HG02970 (cell line): ENCODE data around the gene DARS1.

ENCODE experiments used
- ATAC-seq: cut with Tn5 transposase; IDR thresholded peaks from one replicate; pipeline ENCODE4 v1.9.1; 2021; ENCODE audit warnings: mild to moderate bottlenecking, moderate library complexity, moderate number of reproducible peaks; ENCODE audit not compliant: unreplicated experiment, low FRiP score

Gene DARS1

DNA sequence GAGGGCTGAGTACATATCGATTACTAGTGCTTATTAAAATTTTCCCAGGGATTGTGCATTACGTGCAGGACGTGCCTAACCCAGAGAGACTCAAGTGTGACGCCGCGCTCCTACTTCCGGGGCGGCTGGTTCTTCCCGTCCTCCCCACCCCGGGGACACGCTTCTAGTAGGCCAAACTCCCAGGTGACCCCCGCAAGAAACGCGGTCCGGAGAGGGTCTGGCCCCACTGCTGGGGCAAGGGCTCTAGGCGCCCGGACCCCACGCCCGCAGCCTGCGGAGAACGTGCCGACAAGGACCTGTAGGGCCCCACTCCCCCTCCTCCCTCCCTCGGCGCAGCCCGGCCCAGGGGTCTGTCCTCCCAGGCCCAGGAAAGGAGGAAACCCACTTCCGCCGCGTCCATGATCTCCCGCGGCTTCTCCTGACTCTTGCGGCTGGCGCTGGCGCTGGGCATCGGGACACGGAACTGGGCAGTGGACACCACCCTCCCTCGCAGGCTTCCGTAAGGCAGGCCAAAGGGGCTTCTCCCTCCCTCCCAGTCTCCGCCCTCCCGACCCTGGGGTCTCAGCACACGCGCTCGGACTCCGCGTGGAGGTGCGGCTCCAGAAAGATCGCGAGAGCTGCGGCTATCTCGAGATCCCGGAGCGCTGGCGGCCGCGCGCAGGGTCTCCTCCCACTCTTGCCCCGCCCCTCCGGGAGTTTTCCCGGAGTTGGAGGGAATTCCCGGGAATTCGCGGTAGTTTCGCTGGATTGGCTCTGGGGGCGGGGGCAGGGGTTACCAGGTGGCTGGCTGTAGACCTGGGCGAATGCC, at the start of gene DARS1:
Gene DARS1 (minus strand): TSS at position 609 of the 808 bp plus-strand sequence. CDS start 158 bp downstream, at position 451.
- peak; percentile 75 for ATAC-seq

DNA sequence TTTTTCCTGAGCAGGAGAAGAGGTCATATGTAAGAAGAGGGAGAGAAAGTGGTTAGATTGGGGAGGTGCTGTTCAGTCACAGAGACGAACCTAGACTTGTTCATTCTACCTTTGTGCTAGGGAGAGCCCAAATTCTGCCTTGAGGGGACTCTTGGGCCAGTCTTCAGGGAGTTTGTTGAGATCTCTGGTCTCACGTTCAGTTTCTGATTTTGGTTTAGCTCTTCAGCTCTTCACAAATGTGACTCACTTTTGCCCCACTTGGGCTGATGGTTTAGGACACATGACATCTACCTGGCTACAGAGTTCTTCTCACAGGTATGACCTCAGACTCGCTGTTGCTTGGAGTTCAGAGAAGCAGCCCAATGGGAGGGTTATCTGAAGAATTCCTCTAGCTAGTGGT, 49.2 kb upstream of the DARS1 start:
- ATAC-seq, result no peak

DNA sequence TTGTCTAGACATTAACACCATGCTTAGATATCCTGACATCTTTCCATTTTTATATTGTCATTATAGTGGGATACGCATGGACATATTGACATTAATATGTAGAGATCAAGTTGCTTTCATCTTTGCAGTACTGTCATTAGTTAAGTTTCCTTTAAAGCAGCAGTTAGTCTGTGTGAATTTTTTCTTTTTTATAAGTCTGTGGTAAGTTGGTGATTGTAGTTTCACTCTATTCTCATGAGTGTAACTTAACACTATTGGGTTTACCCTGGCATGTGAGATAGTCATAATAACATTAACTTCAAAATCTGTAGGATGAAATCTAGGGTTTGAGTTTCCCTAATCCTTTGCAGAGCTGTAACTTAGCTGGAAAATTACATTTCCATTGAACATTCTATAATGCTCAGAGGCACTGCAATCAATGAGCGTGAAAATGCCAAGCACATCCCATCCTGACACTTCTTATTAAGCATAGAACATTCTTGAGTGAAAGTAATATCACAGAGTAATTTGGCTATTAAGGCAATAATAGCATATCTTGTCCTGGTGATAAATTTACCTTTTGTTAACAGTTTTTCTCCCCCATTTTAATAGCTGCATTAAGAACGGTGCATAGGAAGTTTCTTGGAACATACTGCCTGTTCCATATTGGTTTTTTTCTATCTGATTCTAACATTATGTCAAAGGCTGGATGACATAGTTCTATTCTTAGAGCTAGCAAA, 47.5 kb upstream of the DARS1 start:
- no peak for ATAC-seq

DNA sequence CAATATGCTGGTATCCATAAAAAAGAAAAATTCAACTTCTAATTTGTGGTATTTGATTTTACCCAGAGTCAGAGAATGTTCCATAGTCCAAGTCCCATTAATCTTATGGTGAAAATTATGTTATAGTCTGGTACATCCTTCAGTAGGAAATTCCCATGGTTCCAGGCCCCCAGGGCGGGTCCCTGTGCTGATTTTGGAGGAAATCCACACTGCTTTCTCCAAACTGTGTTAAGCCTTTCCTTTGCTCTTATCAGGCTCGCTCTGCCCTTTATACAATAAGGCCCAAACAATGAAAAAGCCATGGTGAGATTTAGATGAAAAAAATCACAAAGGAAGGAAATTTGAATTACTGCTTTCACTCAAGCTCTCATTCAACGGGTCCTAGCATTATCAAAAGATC, 46.8 kb upstream of the DARS1 start:
- no peak for ATAC-seq

DNA sequence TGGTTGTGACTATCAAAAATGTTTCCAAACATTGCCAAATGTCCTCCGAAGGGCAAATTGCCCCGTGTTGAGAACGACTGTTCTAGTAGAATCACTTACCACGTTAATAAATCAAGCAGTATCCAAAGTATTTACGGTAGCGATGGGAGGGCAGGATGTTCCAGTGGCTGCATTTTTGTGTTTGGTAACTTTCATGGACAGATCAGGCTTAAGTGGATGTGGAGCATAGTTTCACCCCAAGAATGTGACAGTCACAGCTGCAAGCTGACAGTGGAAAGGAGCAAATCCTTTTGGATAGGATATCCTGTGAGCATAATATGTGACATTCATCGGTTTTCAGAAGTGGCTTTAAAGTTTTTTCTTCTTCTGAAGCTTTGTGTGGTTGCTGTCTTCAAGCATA, 46.3 kb upstream of the DARS1 start:
- no peak for ATAC-seq

DNA sequence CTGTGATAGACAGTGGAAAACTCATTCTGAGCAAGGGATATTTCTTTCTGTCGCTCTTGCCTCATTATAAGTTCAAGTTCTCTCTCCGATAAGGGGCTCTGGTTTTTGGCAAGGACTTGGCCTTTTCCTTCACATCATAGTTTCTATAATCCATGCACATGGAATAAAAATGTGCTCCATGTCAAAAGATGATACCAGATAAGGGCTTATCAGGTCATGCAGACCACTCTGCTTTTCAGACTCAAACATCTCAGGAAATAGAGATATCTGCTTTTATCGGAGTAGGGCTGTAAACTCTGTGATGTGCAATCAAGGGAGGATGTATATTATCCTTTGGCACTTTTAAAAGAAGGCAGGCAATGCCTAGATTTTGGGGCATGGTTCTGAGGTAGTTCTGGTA, 45.0 kb upstream of the DARS1 start:
- ATAC-seq, result no peak

DNA sequence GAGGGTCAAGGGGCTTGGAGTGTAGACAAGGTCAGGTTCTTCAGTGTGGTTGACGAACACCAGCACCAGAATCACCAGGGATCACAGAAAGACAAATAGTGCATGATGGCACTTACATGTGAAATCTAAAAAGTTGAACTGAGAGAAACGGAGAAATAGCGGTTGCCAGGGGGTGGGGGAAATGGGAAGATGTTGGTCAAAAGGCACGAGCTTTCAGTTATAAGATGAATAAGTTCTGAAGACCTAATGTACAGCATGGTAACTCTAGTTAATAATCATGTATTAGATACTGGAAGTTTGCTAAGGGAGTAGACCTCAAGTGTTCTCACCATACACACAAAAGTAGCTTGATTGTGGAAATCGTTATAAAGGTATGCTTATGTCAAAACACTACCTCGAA, 43.7 kb upstream of the DARS1 start:
- ATAC-seq, result peak; percentile 57

DNA sequence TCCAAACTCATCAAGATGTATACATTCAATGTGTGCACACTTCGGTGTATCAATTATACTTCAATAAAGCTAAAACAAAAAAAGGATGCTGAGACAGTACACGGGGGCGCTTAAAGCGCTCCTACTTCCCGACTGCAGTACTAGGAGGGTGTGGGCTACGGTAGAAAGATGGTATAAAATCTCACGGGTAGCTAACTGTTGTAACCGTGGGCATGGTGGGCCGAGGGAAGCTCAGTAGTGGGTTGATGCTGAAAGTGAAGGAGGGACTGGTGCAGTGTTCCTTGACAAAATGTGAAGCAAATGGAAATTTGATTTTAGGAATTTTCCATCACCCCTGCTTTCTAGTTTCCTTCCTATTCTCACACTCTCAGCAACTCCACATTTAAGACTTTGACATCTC, 42.6 kb upstream of the DARS1 start:
- ATAC-seq, result no peak

DNA sequence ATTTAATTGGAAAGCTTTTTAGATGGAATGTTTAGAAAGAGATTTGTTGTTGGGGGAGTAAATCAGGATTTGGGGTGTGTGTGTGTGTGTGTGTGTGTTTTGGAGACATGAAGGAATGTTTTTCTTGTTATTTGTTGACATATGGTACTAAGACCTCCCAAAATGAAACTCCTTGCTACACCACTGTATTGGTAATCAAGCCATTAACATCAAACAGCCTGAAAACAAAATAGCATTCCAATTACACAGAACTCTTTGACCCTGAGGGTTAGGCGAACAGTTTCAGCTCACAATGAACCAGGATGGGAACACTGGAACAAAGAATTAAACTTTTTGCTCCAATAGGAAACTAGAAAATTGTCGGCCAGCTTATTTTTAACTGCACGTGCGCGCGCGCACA, 41.7 kb upstream of the DARS1 start:
- no peak for ATAC-seq

DNA sequence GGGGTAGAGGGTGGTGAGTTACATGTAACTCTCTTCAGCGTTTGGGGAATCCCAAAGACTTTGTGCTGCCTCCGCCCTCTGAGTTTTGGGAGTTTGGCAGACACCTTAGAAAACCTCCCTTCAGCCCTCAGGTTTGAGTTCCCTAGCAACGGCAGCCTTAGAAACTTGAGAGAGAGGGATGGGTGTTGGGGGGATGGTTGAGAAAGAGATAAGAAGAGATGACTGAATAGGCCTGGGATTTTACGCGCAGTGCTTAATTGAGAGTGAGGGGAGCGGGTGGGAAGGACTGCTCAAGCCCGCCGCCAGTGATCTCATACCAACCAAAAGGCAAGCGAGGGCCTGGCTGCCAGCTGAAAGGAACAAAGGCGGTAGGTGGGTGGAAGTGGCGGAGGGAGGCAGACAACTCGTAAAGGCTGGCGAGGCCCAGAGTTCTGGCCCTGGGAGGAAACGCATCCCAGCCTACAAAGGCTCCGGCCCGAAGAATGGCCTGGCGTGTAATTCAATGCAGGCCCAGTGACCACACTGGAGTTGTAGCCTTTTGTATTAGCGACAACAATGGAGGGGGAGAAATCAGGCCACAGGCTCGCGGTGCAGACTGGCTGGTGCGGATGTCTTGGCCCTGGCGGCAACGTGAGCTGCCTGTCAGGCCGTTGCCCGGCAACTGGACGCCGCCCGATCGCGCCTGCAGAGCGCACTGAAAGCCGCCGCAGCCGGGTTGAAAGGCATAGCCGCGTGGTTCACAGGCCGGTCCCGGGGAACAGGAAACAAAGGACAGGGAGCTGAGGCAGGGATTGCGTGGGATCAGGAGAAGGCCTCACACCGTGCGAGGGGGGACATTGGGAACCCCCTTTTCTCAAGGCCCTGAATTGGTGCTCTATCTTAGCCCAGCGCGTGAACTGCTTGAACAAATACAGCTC, 39.9 kb upstream of the DARS1 start:
- no peak for ATAC-seq

DNA sequence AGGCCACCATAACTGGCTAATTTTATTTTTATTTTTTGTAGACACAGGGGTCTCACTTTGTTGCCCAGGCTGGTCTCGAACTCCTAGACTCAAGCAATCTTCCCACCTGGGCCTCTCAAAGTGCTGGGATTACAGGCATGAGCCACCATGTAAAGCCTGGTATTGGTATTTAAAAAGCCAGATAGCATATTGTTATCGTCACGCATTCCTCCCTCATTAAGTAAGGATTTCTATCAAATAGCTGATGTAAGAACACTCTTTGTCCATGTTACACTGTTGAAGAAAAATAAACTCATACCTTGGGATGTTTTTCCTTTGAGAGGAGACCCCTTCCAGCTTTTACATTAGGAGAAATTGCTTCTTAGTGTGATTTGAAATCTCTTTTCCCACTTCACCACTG, 39.2 kb upstream of the DARS1 start:
- no peak for ATAC-seq

DNA sequence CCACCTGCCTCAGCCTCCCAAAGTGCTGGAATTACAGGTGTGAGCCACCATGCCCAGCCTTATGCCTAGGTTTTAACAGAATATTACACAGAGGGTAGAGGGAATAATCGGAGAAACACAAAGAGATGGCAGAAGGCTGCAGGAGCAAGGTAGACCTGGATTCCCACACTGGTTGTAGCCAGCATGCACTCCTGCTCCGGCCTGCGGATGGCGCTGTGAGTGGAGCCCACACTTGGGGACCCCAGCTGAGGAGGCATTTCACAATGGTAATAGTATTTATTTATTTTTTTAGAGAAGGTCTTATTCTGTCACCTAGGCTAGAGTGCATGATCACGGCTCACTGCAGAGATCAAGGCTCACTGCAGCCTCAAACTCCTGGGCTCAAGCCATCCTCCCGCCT, 38.8 kb upstream of the DARS1 start:
- no peak for ATAC-seq

DNA sequence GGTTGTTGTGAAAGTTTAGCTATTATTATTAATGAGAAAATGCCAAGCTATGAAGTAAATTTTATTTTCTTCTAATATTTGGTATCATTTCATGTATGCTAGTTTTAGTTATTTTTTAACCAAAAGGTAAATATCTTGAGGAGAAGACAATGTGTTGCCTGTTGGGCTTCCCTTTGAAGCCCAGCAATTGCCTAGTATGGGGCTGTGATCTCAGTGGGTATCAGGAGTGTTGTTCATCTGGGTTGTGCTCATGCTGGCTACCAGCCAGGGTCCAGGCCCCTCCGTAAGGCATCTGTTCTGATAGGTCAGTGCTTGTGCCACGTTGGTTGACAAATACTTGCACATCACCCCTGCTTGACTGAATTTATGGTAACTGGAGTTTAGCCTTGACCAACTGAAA, 38.0 kb upstream of the DARS1 start:
- no peak for ATAC-seq

DNA sequence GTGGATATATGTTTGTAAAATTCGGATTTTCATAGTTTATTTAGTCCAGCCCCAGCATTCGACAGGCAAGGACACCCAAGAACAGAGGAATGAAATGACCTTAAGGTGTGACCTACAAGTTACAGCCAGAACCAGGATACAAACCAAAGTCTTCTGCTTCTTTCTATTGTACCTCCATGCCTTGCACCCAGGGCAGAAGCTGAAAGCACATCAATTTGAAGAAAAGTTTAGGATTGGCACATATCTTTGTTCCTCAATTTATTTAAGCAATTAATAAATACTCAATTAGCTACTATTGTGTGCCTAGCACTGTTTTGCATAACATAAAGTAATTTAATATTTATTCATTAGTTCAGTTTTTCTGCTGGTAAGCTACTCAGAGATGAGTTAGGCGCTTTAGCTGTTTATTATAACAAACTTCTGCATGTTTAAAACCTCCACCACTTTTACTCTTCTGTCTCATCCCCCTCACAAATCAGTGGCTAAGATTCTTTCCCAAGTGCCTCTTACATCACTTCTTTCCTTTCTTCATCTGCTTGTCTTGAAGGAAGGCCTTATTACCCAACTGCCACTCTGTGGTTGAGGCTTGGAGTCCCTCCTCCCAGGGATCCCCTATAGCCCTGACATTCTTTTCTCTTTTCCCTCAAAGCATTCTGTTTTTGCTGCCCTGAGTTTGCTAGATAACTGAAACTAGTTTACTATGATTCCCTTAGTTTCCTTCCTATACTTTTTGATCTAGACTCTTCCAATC, 37.1 kb upstream of the DARS1 start:
- no peak for ATAC-seq

DNA sequence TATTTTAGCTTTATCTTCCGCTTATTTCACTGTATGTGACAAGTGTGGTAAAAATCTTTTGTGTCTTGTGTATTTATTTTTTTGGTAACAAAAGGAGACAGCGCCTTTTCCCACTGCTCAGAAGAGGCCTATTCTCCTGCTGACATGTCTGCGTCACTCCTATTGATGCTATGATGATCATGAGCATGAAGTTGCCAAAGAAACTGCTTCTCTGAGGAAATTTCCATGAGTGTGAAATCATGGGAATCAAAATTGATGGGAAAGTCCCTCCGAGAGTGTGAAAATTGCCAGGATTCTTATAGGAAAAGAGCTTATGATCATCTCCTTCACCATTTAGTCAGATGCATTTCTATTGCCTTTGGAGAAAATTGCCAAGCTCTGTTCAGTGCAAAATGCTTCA, 36.5 kb upstream of the DARS1 start:
- ATAC-seq, result no peak

DNA sequence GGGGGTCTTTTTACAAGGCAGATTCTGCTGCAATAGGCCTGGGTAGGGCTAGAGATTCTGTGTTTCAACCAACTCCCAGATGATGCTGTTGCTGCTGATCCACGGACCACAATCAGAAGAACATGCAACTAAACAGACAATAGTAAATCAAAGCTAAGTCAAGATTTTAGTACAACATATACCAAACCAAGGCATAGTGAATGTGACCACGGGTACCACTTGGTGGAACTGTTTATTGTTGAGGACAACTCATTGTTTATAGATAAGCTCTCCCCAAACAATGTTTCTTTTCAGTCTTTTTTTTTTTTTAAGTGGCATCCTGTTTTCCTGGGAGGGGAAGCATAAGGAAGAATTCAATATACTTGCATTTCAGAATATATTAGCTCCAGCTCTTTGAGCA, 36.0 kb upstream of the DARS1 start:
- ATAC-seq, result no peak

DNA sequence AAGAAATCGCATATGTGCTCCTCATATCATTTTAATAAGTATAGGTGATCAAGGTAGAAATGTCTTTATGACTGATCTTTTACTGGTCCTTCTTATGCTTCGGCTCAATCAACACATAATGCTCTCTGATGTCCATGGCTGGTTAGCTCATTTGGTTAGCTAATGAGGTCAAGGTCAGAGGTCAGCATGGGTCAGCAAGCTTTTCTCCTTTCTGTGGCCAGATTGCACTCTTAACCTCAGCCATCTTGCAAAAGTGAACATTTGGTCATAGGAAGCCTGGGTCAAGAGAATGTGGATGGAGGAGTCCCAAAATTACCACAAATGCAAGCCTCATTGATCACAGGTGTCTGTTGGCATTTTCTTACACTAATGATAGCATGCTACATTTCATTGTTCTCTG, 35.4 kb upstream of the DARS1 start:
- no peak for ATAC-seq

DNA sequence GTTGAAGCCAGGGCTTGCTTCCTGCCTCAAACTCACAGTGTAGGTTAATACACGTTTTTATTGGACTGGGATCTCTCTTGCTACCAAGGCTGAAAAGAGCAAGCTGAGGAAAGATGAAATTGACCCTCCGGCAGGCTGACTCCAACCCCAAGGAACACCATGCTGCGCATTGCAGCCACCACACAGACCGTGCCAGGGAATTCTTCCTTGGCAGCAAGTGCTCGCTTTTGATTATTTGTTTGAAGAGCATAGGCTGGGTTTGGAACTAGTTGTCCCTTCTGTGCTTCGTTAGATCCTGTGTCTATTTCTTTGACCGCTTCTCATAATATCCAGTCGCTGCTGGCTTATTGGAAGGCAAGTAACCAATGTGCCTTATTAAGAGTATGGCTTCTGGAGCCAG, 34.4 kb upstream of the DARS1 start:
- ATAC-seq, result no peak

DNA sequence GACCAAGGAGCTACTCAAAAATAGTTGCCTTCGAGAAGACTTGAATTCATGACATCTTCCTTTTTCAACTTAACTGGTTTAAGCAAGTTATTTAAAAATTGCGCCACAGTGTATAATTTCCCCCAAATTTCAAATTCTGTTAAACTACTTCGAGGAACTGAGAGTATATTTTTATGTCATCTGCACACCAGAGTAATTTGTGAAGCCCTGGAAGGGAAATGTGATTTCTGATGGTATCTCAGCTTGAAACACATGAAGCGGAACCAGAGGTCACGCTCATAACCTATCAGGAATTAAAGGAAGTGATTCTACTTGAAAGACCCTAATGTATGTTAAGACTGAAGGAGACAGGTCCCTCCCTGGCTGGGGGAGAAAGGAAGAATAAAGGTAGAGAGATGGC, 33.9 kb upstream of the DARS1 start:
- no peak for ATAC-seq

DNA sequence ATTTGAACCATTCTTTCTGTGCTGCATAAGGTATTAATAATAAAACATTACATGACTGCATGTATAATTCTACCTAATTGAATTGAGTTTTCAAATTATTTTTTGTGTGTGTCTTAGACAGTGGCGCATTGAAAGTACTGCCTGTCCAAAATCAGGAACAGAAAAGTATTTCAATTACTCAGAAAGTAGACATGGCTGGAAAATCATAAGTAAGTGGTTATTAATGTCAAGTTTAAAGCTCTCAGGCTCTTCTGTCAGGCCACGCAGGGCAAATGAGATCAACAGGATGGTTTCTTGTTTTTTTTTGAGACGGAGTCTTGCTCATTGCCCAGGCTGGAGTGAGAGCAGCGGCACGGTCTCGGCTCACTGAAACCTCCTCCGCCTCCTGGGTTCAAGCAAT, 32.4 kb upstream of the DARS1 start:
- ATAC-seq, result no peak
